OCI-LY1 (cell line): ENCODE measurements around the gene RNF157.

Experiments
- CTCF ChIP-seq: fragments of 200-600 bp; sonication (generic), shearing (Covaris generic); IDR thresholded peaks from 2 replicates; pipeline ENCODE4 v1.5.1; 2017; ENCODE audit warnings: mild to moderate bottlenecking, antibody characterized with exemption, low read length, moderate library complexity, mixed read lengths
- EZH2 ChIP-seq: fragments of 200-600 bp; sonication (generic), shearing (Covaris generic); IDR thresholded peaks from 2 replicates; pipeline ENCODE4 v1.8.0; 2017; ENCODE audit warnings: borderline replicate concordance, mixed run types, mild to moderate bottlenecking, antibody characterized with exemption, low read length, moderate library complexity, mixed read lengths

DNA sequence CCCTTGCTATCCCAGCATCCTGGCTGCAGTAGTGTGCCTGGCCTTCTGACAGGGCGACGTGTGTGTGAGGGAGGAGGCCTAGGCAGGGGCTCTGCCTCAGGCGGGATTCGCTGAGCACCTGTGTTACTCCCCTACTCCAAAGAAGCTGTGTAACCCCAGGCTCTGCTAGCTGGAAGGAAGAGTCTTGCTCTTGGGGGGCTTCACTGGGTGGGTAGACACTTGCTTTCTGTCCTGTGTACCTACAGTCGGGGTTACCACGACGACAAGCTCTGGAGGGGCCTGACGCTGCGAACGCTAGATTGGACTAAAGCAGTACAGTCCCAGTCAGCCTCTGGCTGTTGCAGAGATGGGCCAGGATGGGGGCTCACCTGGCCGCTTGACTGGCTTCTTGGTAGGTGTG lies 146.2 kb downstream of the RNF157 start:
- TF ChIP-seq CTCF: no peak
- TF ChIP-seq EZH2: no peak
